ENCODE measurements around the gene GPR42.

- TF ChIP-seq CTCF (IDR thresholded peaks at IDR 0.05) = no peak
- TF ChIP-seq SMC3 (IDR thresholded peaks at IDR 0.05) = no peak
- no peak for TF ChIP-seq JUNB (IDR thresholded peaks at IDR 0.05)
- TF ChIP-seq RCOR1 (IDR thresholded peaks at IDR 0.05; ENCODE audit: low read depth, low read length) = no peak
- no peak for TF ChIP-seq USF2 (IDR thresholded peaks at IDR 0.05)
- TF ChIP-seq POLR2AphosphoS2 (conservative IDR thresholded peaks at IDR 0.05; ENCODE audit: low read length) = no peak
- TF ChIP-seq POLR2A (IDR thresholded peaks at IDR 0.05; ENCODE audit: low read length) = no peak
- TF ChIP-seq REST (IDR thresholded peaks at IDR 0.05) = no peak
These were observed 29.3 kb downstream of the GPR42 start for GRCh38 chr19:35399948-35400772.
